HG03139 (cell line): ENCODE results near the gene ACAD9.
A peak's percentile ranks its signal among the peaks of the same experiment; 100 is the strongest.
"Not testable (repeated sequence)": the region's sequence is repeated elsewhere in the genome, so short reads cannot be mapped to it uniquely, and the experiment has no call there.

Experiments
- ATAC-seq: cut with Tn5 transposase; IDR thresholded peaks from one replicate; pipeline ENCODE4 v1.9.1; 2021; ENCODE audit not compliant: unreplicated experiment

The ACAD9 gene

GRCh38 chr3:128859630-128860029 is 19.8 kb upstream of the ACAD9 start:
- ATAC-seq, result no peak

GRCh38 chr3:128861491-128861890 is 17.9 kb upstream of the ACAD9 start:
- no peak for ATAC-seq

- no peak for ATAC-seq
These were observed 15.9 kb upstream of the ACAD9 start for GRCh38 chr3:128863560-128863959.

GRCh38 chr3:128864351-128864811 is 15.0 kb upstream of the ACAD9 start:
- no peak for ATAC-seq

- ATAC-seq, result not testable (repeated sequence)
These were observed 14.3 kb upstream of the ACAD9 start for GRCh38 chr3:128864849-128865804.

- ATAC-seq, result no peak
These were observed 12.0 kb upstream of the ACAD9 start for GRCh38 chr3:128867200-128868125.

- ATAC-seq, result no peak
These were observed 9.1 kb upstream of the ACAD9 start for GRCh38 chr3:128870347-128870746.

- ATAC-seq, result no peak
These were observed 7.1 kb upstream of the ACAD9 start for GRCh38 chr3:128872282-128872681.

GRCh38 chr3:128872744-128873143 is 6.7 kb upstream of the ACAD9 start:
- ATAC-seq, result no peak

GRCh38 chr3:128873244-128874022 is 6.0 kb upstream of the ACAD9 start:
- ATAC-seq, result no peak

- no peak for ATAC-seq
These were observed 4.8 kb upstream of the ACAD9 start for GRCh38 chr3:128874481-128875180.

- ATAC-seq, result no peak
These were observed 3.8 kb upstream of the ACAD9 start for GRCh38 chr3:128875556-128876120.

GRCh38 chr3:128878011-128878457 is 1.4 kb upstream of the ACAD9 start:
- ATAC-seq, result no peak

GRCh38 chr3:128878556-128879124 is 780 bp upstream of the ACAD9 start:
- peak; percentile 12 for ATAC-seq

- no peak for ATAC-seq
These were observed 571 bp downstream of the ACAD9 start for GRCh38 chr3:128879991-128880390.

- ATAC-seq, result not testable (repeated sequence)
These were observed 1.0 kb downstream of the ACAD9 start for GRCh38 chr3:128880455-128880854.

- ATAC-seq, result no peak
These were observed 2.2 kb downstream of the ACAD9 start for GRCh38 chr3:128881576-128881975.

- ATAC-seq, result no peak
These were observed 3.3 kb downstream of the ACAD9 start for GRCh38 chr3:128882719-128883118.

GRCh38 chr3:128884992-128885391 is 5.6 kb downstream of the ACAD9 start:
- ATAC-seq, result no peak
